Nephron progenitor cell (in vitro differentiated cells): ENCODE measurements around the gene TAX1BP1.

Source experiments
- DNase-seq: peaks from one replicate; pipeline ENCODE4 v3.0.0; 2021
- H3K27ac Mint-ChIP-seq: 2 replicates; pipeline ENCODE4 v1.8.0; 2021; ENCODE audit warnings: mild to moderate bottlenecking, moderate library complexity, mixed read lengths
- H3K27me3 Mint-ChIP-seq: 2 replicates; pipeline ENCODE4 v1.8.0; 2021; ENCODE audit warnings: mild to moderate bottlenecking, low read depth, mixed read lengths; ENCODE audit not compliant: poor library complexity
- H3K36me3 Mint-ChIP-seq: 2 replicates; pipeline ENCODE4 v1.8.0; 2021; ENCODE audit warnings: low read depth, mixed read lengths
- H3K4me1 Mint-ChIP-seq: 2 replicates; pipeline ENCODE4 v1.8.0; 2021; ENCODE audit warnings: mixed read lengths
- H3K4me3 Mint-ChIP-seq: 2 replicates; pipeline ENCODE4 v1.8.0; 2021; ENCODE audit warnings: mild to moderate bottlenecking, moderate library complexity, mixed read lengths
- H3K9me3 Mint-ChIP-seq: 2 replicates; pipeline ENCODE4 v1.8.0; 2021; ENCODE audit warnings: mild to moderate bottlenecking, moderate library complexity, mixed read lengths
- CTCF ChIP-seq: fragments of 200-600 bp; sonication (generic); IDR thresholded peaks from 2 replicates; pipeline ENCODE4 v1.5.0; 2021; ENCODE audit warnings: antibody characterized with exemption

TAX1BP1 gene

DNA sequence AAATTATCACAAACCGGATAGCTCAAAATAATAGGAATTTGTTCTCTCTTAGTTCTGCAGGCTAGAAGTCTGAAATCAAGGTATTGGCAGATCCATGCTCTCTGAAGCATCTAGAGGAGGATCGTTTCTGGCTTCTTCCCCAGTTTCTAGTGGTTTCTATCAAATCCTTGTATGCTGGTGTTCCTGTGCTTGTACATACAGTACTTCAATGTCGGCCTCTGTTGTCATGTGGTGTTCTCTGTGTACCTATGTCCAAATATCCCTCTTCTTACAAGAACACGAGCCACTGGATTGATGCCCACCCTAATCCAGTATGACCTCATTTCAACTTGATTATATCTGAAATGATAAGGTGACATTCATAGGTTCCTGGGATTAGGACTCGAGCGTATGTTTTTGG, 9.8 kb upstream of the TAX1BP1 start:
- no peak for TF ChIP-seq CTCF

GRCh38 chr7:27734583-27734982, 5.4 kb upstream of the TAX1BP1 start:
- Mint-ChIP-seq H3K4me3 (no peak overlapping the region), H3K4me1 (peaks cover 33% of the 10 kb centered on the region), H3K9me3 (no peaks in the 10 kb centered on the region), H3K27ac (no peak overlapping the region), H3K36me3 (no peaks in the 10 kb centered on the region), H3K27me3 (peaks cover 12% of the 10 kb centered on the region)
- no peak for TF ChIP-seq CTCF
- no peak for DNase-seq

More for the DNA sequence above, 9.8 kb upstream of the TAX1BP1 start:
- H3K36me3 Mint-ChIP-seq = no peaks in the 10 kb centered on the region
- H3K27me3 Mint-ChIP-seq = no peaks in the 10 kb centered on the region
- peaks cover 12% of the 10 kb centered on the region for H3K4me1 Mint-ChIP-seq
- no peak overlapping the region for H3K4me3 Mint-ChIP-seq
- DNase-seq = no peak
- no peaks in the 10 kb centered on the region for H3K9me3 Mint-ChIP-seq
- H3K27ac Mint-ChIP-seq = no peak overlapping the region

- Mint-ChIP-seq H3K4me1 (peaks cover 33% of the 10 kb centered on the region), H3K27ac (no peak overlapping the region), H3K4me3 (no peak overlapping the region), H3K27me3 (peaks cover 12% of the 10 kb centered on the region), H3K9me3 (no peaks in the 10 kb centered on the region), H3K36me3 (no peaks in the 10 kb centered on the region)
- no peak for TF ChIP-seq CTCF
- DNase-seq = no peak
Measured at GRCh38 chr7:27735165-27735564, 4.8 kb upstream of the TAX1BP1 start.

GRCh38 chr7:27735831-27736230, 4.1 kb upstream of the TAX1BP1 start:
- H3K27ac Mint-ChIP-seq = no peak overlapping the region
- H3K27me3 Mint-ChIP-seq = peaks cover 12% of the 10 kb centered on the region
- TF ChIP-seq CTCF = no peak
- DNase-seq = no peak
- H3K36me3 Mint-ChIP-seq = no peaks in the 10 kb centered on the region
- H3K4me1 Mint-ChIP-seq = peaks cover 36% of the 10 kb centered on the region
- H3K9me3 Mint-ChIP-seq = no peaks in the 10 kb centered on the region
- H3K4me3 Mint-ChIP-seq = no peak overlapping the region

DNA sequence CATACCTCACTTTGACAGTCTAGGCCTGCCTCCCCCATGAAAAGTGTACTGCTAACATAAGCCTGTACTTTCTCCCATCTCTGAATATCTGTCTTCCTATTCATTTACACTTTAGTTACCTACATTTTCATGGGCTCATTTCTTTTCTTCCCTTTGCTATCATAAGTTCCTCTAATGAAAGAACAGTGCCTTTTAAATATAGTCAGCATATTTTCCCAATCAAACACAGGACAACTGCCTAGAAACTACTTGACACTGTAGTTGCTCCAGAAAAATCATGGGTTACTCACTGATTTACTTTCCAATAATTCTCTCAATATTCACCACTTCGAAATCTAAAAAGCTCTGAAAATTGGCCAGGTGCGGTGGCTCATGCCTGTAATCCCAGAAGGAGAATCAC, 2.8 kb upstream of the TAX1BP1 start:
- Mint-ChIP-seq H3K9me3 (no peaks in the 10 kb centered on the region), H3K36me3 (no peaks in the 10 kb centered on the region), H3K4me1 (peaks cover 49% of the 10 kb centered on the region), H3K27ac (no peak overlapping the region), H3K27me3 (peaks cover 12% of the 10 kb centered on the region), H3K4me3 (no peak overlapping the region)
- TF ChIP-seq CTCF = no peak
- DNase-seq = no peak

DNA sequence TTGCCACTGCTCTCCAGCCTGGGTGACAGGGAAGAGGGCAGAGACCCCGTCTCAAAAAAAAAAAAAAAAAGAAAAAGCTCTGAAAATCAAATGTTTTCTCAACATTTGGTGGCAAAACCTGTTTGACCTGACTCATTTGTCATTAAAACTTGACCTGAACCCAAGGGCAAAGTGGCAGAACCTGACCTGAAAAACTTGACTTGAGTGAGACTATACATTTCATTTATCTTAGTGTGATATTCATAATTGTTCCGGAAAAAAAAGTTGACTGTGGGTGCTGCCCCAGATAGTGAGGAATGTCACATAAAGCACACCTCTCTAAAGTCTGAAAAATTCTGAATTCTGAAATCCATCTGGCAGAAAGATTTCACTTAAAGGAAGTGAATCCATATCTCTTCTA, 2.3 kb upstream of the TAX1BP1 start:
- peaks cover 54% of the 10 kb centered on the region for H3K4me1 Mint-ChIP-seq

More for the DNA sequence above, 2.3 kb upstream of the TAX1BP1 start:
- no peaks in the 10 kb centered on the region for H3K36me3 Mint-ChIP-seq
- H3K9me3 Mint-ChIP-seq = no peaks in the 10 kb centered on the region
- peaks cover 12% of the 10 kb centered on the region for H3K27me3 Mint-ChIP-seq
- DNase-seq = no peak
- H3K4me3 Mint-ChIP-seq = no peak overlapping the region
- TF ChIP-seq CTCF = no peak
- no peak overlapping the region for H3K27ac Mint-ChIP-seq
